ENCODE measurements around the gene NISCH. TPM values are rescaled to one million over a fixed set of nuclear protein-coding genes. Genes with fewer than 3 reads are reported as not detected.

Gene NISCH
- total RNA-seq, 1 donor from 2014 or later: 89.5 TPM

GRCh38 chr3:52490035-52490938, 34.9 kb downstream of the NISCH start:
- Mint-ChIP-seq H3K36me3 (ENCODE audit: low read depth) (peaks cover 69% of the 10 kb centered on the region), H3K27me3 (no peaks in the 10 kb centered on the region), H3K27ac (no peak overlapping the region), H3K4me3 (no peak overlapping the region), H3K4me1 (no peaks in the 10 kb centered on the region), H3K9me3 (no peaks in the 10 kb centered on the region)
- intact Hi-C loops (cut with micrococcal nuclease): no loop called here
- no peak for ATAC-seq (ENCODE audit: low read depth)
- CTCF ChIA-PET: no interaction called here
- no peak for DNase-seq
- TF ChIP-seq, protein P1, sequence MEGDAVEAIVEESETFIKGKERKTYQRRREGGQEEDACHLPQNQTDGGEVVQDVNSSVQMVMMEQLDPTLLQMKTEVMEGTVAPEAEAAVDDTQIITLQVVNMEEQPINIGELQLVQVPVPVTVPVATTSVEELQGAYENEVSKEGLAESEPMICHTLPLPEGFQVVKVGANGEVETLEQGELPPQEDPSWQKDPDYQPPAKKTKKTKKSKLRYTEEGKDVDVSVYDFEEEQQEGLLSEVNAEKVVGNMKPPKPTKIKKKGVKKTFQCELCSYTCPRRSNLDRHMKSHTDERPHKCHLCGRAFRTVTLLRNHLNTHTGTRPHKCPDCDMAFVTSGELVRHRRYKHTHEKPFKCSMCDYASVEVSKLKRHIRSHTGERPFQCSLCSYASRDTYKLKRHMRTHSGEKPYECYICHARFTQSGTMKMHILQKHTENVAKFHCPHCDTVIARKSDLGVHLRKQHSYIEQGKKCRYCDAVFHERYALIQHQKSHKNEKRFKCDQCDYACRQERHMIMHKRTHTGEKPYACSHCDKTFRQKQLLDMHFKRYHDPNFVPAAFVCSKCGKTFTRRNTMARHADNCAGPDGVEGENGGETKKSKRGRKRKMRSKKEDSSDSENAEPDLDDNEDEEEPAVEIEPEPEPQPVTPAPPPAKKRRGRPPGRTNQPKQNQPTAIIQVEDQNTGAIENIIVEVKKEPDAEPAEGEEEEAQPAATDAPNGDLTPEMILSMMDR (IDR thresholded peaks at IDR 0.05): no peak
- POLR2A ChIA-PET: no interaction called here

DNA sequence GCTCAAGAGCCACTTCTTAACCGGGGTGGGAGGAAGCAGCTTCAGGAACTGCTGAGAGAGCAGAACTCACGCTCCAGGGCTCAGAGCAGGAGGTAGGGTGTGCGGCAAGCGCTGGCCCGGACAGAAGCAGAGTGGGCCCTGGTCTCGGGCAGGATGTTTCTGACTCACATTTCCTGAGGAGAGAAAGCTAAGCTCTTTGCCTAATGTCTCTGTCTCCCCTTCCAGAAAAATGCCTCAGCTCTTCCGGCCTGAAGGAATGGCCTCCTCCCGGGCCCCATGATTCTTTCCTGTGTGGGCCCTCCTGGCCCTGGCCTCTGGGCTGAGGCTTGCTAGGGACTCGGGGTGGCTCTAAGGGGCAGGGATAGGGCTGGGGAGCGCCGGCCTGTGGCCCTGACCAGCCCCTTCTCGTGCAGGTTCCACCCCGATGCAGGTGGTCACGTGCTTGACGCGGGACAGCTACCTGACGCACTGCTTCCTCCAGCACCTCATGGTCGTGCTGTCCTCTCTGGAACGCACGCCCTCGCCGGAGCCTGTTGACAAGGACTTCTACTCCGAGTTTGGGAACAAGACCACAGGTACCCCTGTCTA, 35.6 kb downstream of the NISCH start:
- intact Hi-C loops (cut with micrococcal nuclease): no loop called here
- ATAC-seq (ENCODE audit: low read depth) (no peak), DNase-seq (no peak)
- TF ChIP-seq, protein P1 (IDR thresholded peaks at IDR 0.05): no peak
- H3K36me3 Mint-ChIP-seq (ENCODE audit: low read depth): peaks cover 62% of the 10 kb centered on the region
- no peaks in the 10 kb centered on the region for H3K27me3 Mint-ChIP-seq
- H3K4me3 Mint-ChIP-seq: no peak overlapping the region
- POLR2A ChIA-PET: no interaction called here
- H3K4me1 Mint-ChIP-seq: no peaks in the 10 kb centered on the region
- CTCF ChIA-PET: no interaction called here
- H3K9me3 Mint-ChIP-seq: no peaks in the 10 kb centered on the region
- no peak overlapping the region for H3K27ac Mint-ChIP-seq

GRCh38 chr3:52492059-52492458, 36.7 kb downstream of the NISCH start:
- Mint-ChIP-seq H3K27me3 (no peaks in the 10 kb centered on the region), H3K9me3 (no peaks in the 10 kb centered on the region), H3K4me1 (no peaks in the 10 kb centered on the region), H3K27ac (no peak overlapping the region), H3K4me3 (no peak overlapping the region), H3K36me3 (ENCODE audit: low read depth) (peaks cover 54% of the 10 kb centered on the region)
- ATAC-seq (ENCODE audit: low read depth) (no peak), DNase-seq (no peak)
- TF ChIP-seq, protein P1 (IDR thresholded peaks at IDR 0.05): no peak
- intact Hi-C loops (cut with micrococcal nuclease): no loop called here
- ChIA-PET POLR2A (no interaction called here), CTCF (no interaction called here)

DNA sequence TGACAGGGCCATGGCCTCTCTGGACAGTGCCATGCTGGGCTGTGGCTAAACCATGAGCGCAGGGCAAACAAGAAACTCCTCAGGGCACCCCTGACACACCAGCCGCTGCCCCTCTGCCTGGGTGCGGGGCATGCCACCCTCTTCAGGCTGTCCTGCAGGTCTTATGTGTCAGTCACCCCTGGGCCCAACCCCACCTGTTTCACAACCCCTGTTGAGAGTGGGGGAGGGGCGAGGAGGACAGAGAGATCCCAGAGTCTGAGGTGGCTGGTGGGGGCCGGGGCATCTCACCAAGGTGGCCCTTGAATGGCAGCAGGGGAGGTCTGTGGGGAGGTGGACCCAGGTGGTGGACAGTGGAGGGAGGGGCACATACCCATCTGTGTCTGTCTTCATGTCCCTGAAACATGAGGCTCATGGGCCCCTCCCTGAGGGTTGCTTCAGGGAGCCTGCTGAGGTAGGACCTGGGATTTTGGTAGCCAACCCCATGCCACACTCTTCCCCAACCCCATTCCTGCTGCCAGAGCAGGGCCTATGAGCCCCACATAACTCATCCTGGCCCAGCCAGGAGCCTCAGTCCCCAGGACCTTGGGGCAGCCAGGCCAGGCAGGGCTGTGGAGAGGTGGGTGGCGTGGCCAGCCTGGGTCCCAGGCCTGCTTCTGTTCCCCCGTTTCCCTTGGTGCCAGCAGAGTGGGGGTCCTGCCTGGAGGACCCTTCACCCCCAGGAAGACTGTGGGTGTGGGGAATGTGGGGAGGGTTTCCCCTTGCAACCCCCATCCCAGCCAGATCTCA, 38.0 kb downstream of the NISCH start:
- intact Hi-C loops (cut with micrococcal nuclease): no loop called here
- peaks cover 41% of the 10 kb centered on the region for H3K36me3 Mint-ChIP-seq (ENCODE audit: low read depth)
- peaks cover 4% of the 10 kb centered on the region for H3K4me1 Mint-ChIP-seq
- CTCF ChIA-PET: no interaction called here
- no peaks in the 10 kb centered on the region for H3K27me3 Mint-ChIP-seq
- H3K4me3 Mint-ChIP-seq: no peak overlapping the region
- POLR2A ChIA-PET: no interaction called here
- ATAC-seq (ENCODE audit: low read depth): no peak
- TF ChIP-seq, protein P1 (IDR thresholded peaks at IDR 0.05): no peak
- H3K9me3 Mint-ChIP-seq: no peaks in the 10 kb centered on the region
- DNase-seq: no peak
- H3K27ac Mint-ChIP-seq: no peak overlapping the region

- Mint-ChIP-seq H3K27ac (no peak overlapping the region), H3K36me3 (ENCODE audit: low read depth) (peaks cover 32% of the 10 kb centered on the region), H3K27me3 (no peaks in the 10 kb centered on the region), H3K9me3 (no peaks in the 10 kb centered on the region), H3K4me3 (no peak overlapping the region), H3K4me1 (peaks cover 15% of the 10 kb centered on the region)
- TF ChIP-seq, protein P1 (IDR thresholded peaks at IDR 0.05): no peak
- CTCF ChIA-PET: no interaction called here
- intact Hi-C loops (cut with micrococcal nuclease): no loop called here
- no peak for DNase-seq
- POLR2A ChIA-PET: no interaction called here
- no peak for ATAC-seq (ENCODE audit: low read depth)
Observed at GRCh38 chr3:52494445-52494844, 39.0 kb downstream of the NISCH start.
